Skeletal muscle tissue (tissue), 4 donors: ENCODE results near the gene CNTNAP2. TPM values are rescaled to one million over a fixed set of nuclear protein-coding genes. Genes with fewer than 3 reads are reported as not detected.
A peak's percentile ranks its signal among the peaks of the same experiment; 100 is the strongest.
"Not testable (repeated sequence)": the region's sequence is repeated elsewhere in the genome, so short reads cannot be mapped to it uniquely, and the experiment has no call there.

Experiments used
- H3K27ac ChIP-seq: one replicate; pipeline ENCODE4 v1.7.0; 2013; ENCODE audit warnings: mild to moderate bottlenecking, low read depth, low read length, inconsistent platforms
- H3K27me3 ChIP-seq, 3 donors: one replicate each; pipeline ENCODE4 v1.7.0; 2013; ENCODE audit warnings: low read length in 3 of 3; ENCODE audit not compliant: control insufficient read depth in 3 of 3, insufficient read depth in 3 of 3
- H3K36me3 ChIP-seq, 3 donors: one replicate each; pipeline ENCODE4 v1.7.0; 2013; ENCODE audit warnings: low read length in 3 of 3; ENCODE audit not compliant: control insufficient read depth in 3 of 3, insufficient read depth in 3 of 3
- H3K4me1 ChIP-seq, 3 donors: one replicate each; pipeline ENCODE4 v1.7.0; 2013; ENCODE audit warnings: low read length in 3 of 3, mild to moderate bottlenecking in 3 of 3; ENCODE audit not compliant: control insufficient read depth in 3 of 3, insufficient read depth in 3 of 3
- H3K4me3 ChIP-seq, 3 donors: one replicate each; pipeline ENCODE4 v1.7.0; 2013; ENCODE audit warnings: low read length in 3 of 3
- H3K9ac ChIP-seq, 3 donors: one replicate each; pipeline ENCODE4 v1.7.0; 2013; ENCODE audit warnings: low read length in 3 of 3, mild to moderate bottlenecking in 3 of 3, moderate library complexity in 2 of 3, low read depth in 1 of 3
- H3K9me3 ChIP-seq, 3 donors: one replicate each; pipeline ENCODE4 v1.7.0; 2013; ENCODE audit warnings: low read length in 3 of 3; ENCODE audit not compliant: control insufficient read depth in 3 of 3
- total RNA-seq: library from RNA; depleted of rRNA; stranded (reverse); fragments of >200 nt; gene quantifications from one replicate; pipeline ENCODE4 v1.2.3, GENCODE V29; 2014
- donor health status: Osteomylitis.

Gene CNTNAP2
- total RNA-seq, 1 donor from 2014 or later: 14.1 TPM

DNA sequence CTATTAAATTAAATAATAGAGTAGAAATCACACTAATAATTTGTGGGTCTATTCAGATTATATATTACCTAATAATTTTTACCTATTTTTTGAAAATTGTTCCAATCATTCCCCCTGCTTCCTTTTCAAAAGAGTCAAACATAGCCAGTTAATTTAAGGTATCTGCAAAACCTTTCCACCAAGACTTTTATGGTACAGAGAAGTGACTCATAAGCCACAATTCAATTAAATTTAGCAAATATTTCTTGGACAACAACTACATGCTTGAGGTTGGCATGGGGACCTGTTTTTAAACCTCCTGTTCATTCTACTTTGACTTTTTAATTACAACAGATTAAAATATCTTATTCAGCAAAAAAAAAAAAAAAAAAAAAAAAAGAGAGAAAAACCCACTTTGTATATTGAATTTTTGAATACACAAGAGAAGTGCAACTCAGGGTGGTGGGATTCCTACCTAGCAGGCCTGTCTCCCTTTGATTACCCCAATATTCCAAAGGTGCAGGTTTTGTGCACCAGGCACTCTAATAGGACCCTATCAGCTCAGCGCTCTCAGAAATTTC, 2172.1 kb downstream of the CNTNAP2 start:
- no peaks in the 10 kb centered on the region for H3K27me3 ChIP-seq
- H3K27ac ChIP-seq: no peak overlapping the region
- H3K36me3 ChIP-seq: no peaks in the 10 kb centered on the region
- no peak overlapping the region for H3K9ac ChIP-seq
- H3K4me1 ChIP-seq: no peaks in the 10 kb centered on the region
- no peak overlapping the region for H3K4me3 ChIP-seq
- H3K9me3 ChIP-seq: no peaks in the 10 kb centered on the region

DNA sequence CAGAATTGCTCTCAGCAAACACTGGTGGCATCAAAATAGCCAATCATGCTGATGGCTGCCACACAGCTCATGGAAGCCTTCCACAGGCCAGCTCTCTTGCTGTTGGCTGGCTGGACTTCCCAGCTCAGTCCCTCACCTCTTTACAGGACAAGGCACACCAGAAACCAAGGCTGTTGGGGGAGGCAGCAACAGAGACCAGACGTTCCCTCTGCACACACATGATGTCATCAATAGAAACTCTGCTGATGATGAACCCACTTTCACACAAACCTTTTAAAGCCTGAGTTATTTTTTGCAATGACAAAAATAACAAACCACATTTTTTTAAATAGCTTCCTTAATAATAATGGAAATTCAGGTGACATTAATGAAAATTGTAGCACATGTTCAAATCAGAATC, 2173.0 kb downstream of the CNTNAP2 start:
- Histone ChIP-seq H3K36me3 (no peaks in the 10 kb centered on the region), H3K27me3 (no peaks in the 10 kb centered on the region), H3K9me3 (no peaks in the 10 kb centered on the region), H3K4me1 (no peaks in the 10 kb centered on the region), H3K9ac (no peak overlapping the region), H3K27ac (no peak overlapping the region), H3K4me3 (no peak overlapping the region)

DNA sequence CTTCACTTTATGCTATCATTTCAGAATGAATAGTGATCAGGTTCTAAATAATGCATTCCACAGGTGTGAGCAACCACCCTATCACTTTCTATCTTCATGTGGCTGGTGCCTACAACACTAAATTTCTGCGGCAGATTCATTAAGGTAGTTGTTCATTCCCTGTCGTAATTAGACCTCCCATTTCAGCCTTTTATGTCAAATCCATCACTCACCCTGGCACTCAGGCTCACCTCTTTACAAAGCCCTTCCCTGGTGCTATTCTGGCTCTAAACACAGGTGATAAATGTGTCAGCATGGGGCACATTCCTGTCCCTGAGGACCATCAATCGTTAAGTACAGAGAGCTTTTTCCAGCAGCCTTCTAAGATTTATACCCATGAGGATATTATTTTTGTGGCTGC, 2173.9 kb downstream of the CNTNAP2 start:
- H3K4me1 ChIP-seq: no peaks in the 10 kb centered on the region
- no peak overlapping the region for H3K27ac ChIP-seq

DNA sequence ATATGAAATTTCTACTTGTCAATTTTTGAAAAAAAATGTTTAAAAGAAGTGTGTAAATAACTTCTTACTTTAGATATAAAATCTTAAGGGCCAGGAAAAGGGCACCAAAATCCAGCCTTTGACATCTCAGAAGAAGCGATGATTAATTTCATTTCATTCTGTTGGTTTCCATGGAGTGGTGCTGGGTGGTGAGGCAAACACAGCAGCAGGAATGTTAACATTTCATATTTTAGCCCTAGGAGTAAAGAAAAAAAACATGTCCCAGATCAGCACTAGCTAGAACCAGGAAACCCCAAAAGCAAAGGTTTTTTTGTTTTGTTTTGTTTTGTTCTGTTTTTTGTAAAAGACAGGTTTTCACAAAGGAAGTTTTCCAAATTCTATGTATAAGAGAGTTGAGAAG, 2175.2 kb downstream of the CNTNAP2 start:
- no peaks in the 10 kb centered on the region for H3K27me3 ChIP-seq
- no peak overlapping the region for H3K27ac ChIP-seq
- H3K9me3 ChIP-seq: no peaks in the 10 kb centered on the region
- no peaks in the 10 kb centered on the region for H3K4me1 ChIP-seq
- no peak overlapping the region for H3K4me3 ChIP-seq
- H3K9ac ChIP-seq: no peak overlapping the region
- H3K36me3 ChIP-seq: no peaks in the 10 kb centered on the region

More for the DNA sequence above, 2173.9 kb downstream of the CNTNAP2 start:
- Histone ChIP-seq H3K9me3 (no peaks in the 10 kb centered on the region), H3K4me3 (no peak overlapping the region), H3K9ac (no peak overlapping the region), H3K27me3 (no peaks in the 10 kb centered on the region), H3K36me3 (no peaks in the 10 kb centered on the region)

DNA sequence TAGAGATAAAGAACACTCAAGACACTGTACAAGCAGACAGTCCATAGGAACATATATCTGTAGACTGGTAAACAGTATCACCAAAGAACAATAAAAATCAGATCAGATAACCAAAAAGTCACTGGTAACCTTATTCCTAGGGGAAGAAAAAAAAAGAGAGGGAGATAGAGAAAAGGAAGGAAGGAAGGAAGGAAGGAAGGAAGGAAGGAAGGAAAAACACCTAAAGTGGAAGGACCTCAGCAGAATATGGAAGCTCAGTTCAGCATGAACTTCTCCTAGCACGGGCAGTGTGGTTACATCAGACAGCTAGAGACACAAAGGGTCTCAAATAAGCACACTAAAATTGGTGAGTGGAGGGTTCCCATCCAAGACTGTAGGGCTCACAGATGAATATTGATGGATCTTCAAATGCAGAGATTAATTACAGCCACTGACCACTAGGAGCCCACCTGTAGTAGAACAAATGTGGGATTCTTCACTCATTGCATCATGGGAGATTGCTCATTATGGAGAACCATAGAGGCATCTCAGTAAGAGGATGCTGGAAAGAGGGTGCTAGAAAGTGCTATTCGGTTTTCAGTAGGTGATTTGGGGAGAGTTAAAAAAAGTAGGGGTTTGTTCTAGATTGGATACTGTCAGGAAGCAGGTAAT, 2180.5 kb downstream of the CNTNAP2 start:
- Histone ChIP-seq H3K27ac (no peak overlapping the region), H3K9ac (no peak overlapping the region), H3K27me3 (no peaks in the 10 kb centered on the region), H3K4me1 (no peaks in the 10 kb centered on the region), H3K4me3 (no peak overlapping the region), H3K9me3 (no peaks in the 10 kb centered on the region), H3K36me3 (no peaks in the 10 kb centered on the region)

DNA sequence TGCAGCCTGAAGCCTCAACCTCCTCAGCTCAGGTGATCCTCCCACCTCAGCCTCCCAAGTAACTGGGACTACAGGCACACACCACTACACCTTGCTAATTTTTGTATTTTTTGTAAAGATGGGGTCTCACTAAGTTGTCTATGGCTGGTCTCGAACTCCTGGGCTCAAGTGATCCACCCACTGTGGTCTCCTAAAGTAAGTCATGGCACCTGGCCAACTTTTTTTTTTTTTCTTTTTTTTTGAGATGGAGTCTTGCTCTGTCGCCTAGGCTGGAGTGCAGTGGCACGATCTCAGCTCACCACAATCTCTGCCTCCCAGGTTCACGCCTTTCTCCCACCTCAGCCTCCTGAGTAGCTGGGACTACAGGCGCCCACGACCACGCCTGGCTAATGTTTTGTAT, 2182.2 kb downstream of the CNTNAP2 start:
- H3K36me3 ChIP-seq, H3K27me3 ChIP-seq, H3K4me3 ChIP-seq, H3K27ac ChIP-seq, H3K9me3 ChIP-seq, H3K9ac ChIP-seq, H3K4me1 ChIP-seq: not testable (repeated sequence)

DNA sequence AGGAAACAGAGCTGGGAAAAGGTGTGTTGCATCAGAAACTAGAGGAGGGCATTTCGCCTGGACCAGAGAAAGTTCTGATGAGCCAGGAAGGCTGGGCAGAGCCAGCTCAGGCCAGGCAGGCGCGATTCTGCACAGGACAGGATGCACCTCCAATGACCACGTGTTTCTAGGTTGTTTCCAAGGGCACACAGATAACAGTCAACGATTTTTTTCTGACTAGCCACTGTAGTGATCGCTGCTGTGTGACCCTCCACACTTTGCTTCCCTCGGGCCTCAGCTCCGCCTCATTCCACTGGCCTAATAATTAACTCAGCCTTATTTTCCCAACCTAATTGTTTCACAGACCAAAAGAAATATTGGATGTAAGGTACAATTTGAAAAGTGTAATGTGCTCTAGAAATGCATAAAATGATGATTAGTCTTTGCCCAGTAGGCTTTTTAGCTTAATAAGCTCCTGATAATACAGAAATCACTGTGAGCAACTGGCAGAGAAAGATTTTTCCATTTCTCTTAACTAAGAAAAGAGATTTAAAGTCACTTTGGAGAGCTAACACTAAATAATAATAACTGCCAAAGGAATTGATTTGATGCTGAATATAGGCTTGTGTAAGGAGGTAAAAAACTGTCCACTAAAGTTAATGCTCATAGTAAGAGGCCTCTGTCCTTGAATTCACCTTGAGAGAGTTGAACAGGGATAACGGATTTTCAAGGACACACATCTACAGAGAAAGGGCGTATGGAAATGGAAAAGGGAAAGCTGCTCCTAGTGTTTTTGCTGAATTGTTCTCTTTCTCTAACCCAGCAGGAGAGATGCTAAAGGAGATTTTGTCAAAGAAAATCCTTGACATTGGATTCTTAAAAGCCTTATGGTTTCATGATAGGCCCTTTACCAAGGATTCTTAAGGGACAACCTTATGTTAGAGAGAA, 2183.0 kb downstream of the CNTNAP2 start:
- no peak overlapping the region for H3K9ac ChIP-seq
- no peaks in the 10 kb centered on the region for H3K9me3 ChIP-seq
- H3K4me1 ChIP-seq: peaks cover 0 to 10% (median 8%) of the 10 kb centered on the region in 3 donors
- no peak overlapping the region for H3K27ac ChIP-seq
- H3K27me3 ChIP-seq: no peaks in the 10 kb centered on the region
- H3K4me3 ChIP-seq: no peak overlapping the region
- H3K36me3 ChIP-seq: no peaks in the 10 kb centered on the region

DNA sequence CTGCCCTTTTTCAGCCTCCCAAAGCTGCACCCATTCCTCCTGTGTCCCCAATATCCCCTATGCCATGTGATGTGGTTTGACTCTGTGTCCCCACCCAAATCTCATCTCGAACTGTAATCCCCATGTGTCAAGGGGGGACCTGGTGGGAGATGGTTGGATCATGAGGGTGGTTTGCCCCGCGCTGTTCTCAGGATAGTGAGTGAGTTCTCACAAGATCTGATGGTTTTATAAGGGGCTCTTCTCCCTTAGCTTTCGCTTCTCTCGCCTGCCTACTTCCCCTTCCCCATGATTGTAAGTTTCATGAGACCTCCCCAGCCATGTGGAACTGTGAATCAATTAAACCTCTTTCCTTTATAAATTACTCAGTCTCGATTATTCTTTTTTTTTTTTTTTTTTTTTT, 2185.8 kb downstream of the CNTNAP2 start:
- H3K4me3 ChIP-seq, H3K9me3 ChIP-seq: not testable (repeated sequence)

DNA sequence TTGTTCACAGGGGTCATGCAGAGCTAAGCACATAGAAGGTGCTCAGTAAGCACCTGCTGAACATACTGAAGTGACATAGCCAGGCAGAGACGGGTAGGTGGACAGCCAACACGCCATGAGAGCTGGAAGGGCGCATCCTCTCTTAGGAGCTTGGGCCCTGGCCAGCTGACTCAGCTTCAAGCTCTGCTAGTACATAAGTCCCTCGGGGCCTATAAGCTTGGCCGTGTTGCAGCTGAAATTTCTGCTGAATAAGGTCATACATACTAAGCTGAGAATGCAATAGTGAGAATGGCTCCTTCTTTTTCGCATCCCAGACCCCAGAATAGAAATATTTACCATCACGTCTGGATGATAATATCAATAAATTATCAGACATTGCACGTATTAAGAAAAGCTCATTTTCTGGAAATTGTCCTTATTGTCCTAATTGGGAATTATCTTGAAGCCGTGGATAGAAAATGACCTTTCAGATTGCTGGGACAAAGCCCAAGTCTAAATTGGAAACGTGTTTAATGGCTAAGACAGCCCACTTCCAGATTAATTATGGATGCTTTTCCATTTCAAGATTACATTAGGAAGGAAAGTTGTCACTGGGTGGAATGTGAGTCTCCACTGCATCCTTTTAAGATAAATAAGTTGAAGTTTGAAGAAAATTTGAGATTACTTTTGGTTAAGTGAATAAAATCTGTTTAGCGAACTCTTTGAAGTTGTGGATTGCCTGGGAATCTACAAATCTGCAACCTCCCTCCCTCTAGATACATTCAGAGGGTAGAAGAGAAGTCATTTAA, 2186.9 kb downstream of the CNTNAP2 start:
- no peak overlapping the region for H3K27ac ChIP-seq

More for the DNA sequence above, 2185.8 kb downstream of the CNTNAP2 start:
- H3K27me3 ChIP-seq, H3K36me3 ChIP-seq, H3K9ac ChIP-seq, H3K27ac ChIP-seq: not testable (repeated sequence)
- H3K4me1 ChIP-seq: peaks cover 0 to 10% (median 10%) of the 10 kb centered on the region in 3 donors

More for the DNA sequence above, 2186.9 kb downstream of the CNTNAP2 start:
- Histone ChIP-seq H3K9me3 (no peaks in the 10 kb centered on the region), H3K4me1 (peaks cover 0 to 10% (median 10%) of the 10 kb centered on the region in 3 donors), H3K9ac (no peak overlapping the region), H3K36me3 (no peaks in the 10 kb centered on the region), H3K4me3 (peak overlapping the region in 1 of 3 donors; percentile 38), H3K27me3 (no peaks in the 10 kb centered on the region)
